Stimulated activated CD8-positive, alpha-beta memory T cell treated with anti-CD3 and anti-CD28 coated beads, Interleukin-4, amount 100 ng/mL, for 24 hours (primary cell): ENCODE data around the gene PPP1R37.
"Not testable (repeated sequence)": the region's sequence is repeated elsewhere in the genome, so short reads cannot be mapped to it uniquely, and the experiment has no call there.

Source experiments
- DNase-seq: peaks from one replicate; pipeline ENCODE4 v3.0.0-alpha.2; 2020; ENCODE audit warnings: low read depth

Gene PPP1R37

DNA sequence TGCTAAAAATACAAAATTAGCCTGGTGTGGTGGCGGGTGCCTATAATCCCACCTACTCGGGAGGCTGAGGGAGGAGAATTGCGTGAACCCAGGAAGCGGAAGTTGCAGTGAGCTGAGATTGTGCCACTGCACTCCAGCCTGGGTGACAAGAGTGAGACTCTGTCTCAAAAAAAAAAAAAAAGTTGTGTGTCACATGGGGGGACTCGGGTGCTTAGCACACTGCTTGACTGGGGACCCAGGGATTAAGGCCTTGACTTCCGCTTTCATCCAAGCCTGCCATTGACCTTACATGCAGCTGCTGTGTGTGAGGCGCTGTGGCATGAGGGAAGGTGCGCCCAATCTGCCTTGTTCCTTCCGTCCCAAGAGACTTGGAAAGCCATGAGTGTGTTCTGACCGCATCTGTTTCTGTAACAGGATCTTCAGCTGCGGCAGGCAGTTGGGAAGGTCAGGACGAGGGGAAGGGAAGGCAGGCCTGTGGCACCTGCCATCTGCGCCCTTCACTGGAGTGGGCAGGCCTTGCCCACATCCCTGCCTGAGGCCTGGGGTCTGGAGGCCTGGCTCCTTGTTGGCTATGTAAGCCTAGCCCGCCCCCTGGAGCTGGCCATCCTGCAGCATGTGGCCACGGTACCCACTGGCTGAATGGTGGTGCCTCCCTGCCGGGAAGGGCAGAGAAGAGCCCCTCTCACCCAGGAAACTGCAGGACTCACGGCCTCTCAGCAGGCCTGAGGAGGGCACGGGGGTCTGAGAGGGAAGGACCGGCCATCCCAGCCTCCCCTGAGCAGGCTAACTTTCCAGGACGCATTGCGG, 23.0 kb downstream of the PPP1R37 start:
- DNase-seq, result no peak

DNA sequence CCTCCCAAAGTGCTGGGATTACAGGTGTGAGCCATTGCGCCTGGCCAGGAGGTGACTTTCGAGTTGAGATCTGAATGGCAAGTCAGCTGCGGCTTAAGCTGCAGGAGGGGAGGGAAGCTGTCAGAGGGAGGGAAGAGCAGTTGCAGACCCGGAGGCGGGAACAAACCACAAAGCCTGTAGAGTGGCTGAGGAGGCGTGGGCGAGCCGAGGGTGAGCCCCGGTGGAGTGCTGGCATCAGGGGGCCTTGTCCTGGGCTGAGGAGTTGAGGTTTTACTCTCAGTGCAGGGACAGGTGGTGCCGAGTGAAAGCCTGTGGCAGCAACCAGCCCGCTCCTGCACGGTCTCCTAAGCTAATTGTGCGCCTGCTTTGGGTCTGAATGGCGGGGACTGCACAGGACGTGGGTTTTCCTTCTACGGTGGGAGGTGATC, 24.2 kb downstream of the PPP1R37 start:
- DNase-seq, result peak; percentile 64

DNA sequence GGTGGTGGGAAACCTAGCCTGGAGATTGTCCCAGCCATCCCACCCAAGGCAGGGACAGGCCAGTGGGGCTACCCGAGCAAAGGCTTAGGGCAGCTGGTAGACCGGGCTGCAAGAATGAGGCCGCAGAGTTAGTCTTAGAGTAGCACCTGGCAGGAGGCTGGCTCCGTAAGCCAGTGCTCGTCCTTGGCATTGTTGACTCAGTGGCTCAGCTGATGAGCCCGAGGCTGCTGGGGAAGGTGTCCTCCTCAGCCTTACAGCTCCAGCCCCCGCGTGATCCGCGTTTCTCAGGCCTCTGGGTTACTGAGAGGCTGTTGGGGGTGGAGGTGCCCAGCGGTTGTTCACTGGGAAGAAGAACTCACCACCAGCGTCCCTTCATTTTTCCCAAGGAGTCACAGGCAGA, 24.7 kb downstream of the PPP1R37 start:
- DNase-seq, result no peak

DNA sequence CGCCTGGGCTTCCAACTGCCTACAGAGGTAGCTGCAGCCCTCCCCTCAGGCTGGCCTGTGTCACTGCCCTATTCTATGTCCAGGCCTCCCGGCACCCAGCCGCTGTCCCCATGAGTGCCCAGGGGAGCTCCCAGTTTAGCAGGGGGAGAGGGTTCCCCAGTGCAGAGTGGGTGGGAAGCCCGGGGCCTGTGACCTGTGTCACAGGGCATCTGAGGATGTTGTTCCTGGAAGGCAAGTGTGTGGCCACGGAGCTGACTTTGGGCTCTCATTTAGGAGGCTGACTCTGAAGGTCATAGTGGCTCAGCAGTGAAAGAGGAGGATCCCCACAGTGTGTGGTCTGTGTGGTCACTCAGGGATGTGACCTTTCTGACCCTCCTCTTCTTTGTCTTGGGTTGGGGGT, 25.1 kb downstream of the PPP1R37 start:
- DNase-seq, result no peak

DNA sequence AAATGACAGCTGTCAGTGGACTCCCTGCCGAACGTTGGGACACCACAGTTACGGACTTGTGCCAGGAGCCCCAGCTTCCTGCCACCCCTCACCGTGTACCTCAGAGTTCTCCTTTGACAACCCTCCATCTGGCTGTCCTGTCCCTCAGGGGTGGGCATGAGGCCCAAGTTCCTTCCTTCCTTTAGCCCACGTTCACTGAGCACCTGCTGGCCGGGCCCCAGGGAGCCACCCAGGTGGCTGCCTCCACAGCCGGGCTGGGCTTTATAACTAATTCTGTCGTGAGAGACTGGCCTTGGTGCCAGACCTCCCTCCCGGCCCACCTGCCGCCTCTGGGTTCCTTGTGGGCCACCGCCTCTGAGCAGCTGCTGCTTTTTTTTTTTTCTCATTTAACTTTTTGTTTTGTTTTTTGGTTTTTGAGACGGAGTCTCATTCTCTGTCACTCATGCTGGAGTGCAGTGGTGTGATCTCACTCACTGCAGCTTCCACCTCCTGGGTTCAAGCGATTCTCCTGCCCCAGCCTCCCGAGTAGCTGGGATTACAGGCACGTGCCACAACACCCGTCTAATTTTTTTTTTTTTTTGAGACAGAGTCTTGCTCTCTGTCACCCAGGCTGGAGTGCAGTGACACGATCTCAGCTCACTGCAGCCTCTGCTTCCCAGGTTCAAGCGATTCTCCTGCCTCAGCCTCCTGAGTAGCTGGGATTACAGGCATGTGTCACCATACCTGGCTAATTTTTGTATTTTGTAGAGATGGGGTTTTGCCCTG, 25.8 kb downstream of the PPP1R37 start:
- DNase-seq, result not testable (repeated sequence)

DNA sequence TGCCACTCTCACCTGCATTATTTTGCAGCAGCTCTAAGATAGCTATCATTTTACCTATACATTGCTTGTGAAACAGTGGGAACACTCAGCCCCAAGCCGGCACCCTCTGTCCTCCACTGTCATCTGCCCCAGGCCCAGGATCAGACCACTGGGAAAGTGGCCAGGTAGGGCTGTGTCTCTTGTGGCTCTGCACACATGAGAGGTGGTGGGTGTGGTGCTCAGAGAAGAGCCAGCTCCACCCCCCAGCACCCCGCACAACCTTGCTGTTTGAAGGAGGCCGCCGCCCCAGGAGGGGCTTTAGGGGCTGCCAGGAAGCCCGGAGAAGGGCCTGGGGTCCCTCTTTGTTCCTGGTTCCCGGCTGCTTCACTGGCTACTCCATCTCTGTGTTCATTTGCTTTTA, 26.6 kb downstream of the PPP1R37 start:
- DNase-seq, result no peak

DNA sequence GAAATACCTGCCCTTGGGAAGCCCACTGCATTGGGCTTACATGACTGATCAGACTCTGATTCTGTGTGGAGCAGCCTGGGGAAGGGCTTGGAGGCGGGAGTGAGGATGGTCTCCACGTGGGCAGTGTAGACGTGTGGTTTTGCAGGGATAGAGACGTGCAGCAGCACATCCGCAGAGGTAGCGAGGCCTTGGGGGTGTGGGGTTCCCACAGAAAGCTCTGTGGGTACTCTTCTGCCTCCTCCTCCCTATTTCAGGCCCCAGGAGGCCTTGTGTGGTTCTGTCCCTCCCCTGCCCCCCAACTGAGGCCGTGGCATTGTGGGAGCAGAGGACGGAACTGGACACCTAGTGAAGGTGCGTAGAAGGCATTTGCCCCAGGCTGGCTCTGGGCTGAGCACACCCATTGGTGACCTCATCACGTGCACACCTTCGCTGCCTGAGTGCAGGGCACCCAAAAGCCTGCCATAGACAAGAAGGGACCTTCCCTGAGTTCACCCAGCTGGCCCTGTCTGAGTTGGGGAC, 28.9 kb downstream of the PPP1R37 start:
- no peak for DNase-seq

DNA sequence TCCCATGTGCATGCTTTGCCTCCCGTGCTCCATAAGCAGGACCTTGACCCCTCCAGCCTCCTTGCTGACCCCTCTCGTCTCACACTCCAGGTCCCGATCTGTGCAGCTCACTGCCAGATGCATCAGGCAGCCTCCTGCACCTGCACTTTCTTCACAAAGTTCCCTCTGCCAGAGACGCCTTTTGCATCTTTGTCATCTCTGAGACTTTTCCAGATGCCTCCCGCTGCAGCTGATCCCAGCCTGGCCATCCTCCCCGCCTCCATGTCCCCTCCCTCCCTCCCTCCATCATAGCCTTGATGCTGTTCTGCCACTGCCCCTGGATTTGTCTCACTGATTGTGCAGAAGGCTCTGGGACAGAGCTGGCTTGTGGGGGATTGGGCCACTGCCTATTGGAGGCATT, 29.9 kb downstream of the PPP1R37 start:
- no peak for DNase-seq

DNA sequence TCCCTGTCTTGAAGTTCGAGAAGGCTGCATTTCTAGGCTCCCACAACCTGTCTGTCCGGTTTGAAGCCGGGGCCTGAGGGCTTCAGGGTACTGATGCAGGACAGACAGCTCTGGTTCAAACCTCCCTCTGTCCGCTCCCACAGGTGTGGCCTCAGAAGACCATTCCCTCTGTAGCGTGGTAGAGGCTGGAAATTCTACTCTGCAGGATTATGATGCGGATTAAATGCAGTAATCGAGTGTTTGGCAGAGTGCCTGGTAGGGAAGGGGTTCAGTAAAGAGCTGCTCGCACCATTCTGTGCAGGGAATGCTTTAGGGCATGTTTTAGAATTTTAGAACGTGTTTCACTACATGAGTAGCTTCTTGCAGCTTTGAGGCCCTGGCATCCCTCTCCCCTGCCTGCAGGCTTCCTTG, 30.5 kb downstream of the PPP1R37 start:
- no peak for DNase-seq

DNA sequence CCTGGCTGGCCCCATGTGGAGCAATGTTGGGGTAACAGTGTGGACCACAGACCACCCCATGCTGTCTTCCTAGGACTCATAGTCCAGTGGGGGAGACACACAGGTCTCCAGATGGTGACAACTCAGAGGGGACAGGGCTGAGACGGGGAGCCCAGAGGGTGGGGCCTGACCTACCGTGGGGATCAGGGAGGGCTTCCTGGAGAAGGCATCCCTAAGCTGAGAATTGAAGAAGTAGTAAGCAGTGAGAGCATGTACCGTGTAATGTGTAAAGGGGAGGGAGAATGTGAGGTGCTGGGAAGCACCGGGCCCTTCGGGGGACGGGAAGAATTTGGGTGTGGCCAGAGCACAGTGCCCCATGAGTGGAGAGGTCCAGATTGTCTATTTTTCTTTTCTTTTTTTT, 31.0 kb downstream of the PPP1R37 start:
- DNase-seq, result no peak

DNA sequence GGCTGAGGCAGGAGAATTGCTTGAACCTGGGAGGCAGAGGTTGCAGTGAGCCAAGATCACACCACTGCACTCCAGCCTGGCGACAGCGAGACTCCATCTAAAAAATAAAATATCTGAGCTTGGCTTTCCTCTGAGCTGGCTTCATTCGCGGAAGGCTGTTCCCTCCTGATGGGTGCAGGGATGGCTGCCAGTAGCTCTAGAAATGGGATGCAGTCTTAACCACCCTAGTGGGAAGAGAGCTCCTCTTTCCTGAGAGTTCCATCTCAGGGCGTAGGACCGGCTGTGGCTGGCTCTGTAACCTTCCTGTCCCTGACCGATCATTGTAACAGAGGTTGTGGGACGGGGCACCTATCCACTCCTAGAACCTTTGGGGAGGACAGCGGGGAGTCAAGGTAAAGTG, 32.4 kb downstream of the PPP1R37 start:
- no peak for DNase-seq

DNA sequence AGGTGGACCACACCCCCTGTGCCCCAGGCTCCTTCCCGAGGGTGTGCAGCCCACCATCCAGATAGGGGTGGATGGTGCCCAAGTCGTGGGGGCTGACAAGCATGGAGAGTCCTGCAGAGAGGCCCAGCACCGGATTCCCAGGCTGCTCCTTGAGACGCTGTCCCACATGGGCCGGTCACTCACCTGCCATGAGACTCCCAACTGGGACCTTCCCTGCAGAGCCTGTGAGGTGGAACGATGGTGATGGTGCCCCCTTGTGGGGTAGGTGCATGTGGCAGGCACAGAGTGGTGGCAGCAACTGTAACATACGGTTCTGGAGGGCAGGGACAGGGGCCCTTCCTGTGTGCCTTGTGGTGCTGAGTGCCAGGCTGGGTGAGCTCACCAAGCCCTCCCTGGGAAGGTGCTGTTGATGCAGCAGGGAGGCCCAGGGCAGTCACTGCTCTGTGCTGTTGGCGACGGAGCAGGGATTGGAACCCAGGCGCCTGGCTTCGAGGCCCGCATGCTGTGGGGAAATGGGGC, 33.1 kb downstream of the PPP1R37 start:
- DNase-seq, result peak; percentile 68

DNA sequence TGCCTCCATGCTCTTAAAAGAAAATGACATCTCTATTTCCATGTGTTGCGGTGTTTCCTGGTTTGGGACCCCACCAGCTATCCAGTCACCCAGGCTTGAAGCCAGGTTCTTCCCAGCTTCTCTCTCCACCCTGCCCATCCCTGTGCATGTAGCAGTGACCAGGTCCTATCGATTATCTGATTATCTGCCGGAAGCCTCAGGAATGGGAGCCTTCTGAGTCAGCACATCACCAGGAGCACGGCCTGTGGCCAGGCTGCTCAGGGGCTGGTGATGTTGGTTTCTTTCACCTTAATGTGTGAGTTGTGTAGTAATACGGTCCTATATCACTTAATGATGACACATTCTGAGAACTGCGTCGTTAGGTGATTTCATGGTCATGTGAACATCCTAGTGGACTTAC, 33.7 kb downstream of the PPP1R37 start:
- no peak for DNase-seq

DNA sequence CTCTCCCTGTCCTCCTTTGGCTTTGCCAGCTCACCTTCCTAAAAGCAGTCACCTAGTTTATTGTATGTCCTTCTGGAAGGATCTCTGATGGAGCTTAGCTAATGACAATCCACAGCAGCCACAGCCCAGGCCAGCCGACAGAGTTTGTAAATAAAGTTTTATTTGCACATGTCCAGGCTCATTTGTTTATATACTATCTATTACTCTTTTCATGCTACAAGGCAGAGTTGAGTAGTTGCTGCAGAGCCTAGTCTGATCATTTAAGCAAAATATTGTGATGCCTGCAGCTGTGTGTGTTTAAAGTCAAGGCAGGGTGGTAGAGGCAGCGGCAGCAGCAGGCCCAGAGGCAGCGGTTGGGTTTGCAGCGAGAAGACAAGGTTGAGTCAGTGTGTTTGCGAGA, 35.2 kb downstream of the PPP1R37 start:
- DNase-seq, result no peak

DNA sequence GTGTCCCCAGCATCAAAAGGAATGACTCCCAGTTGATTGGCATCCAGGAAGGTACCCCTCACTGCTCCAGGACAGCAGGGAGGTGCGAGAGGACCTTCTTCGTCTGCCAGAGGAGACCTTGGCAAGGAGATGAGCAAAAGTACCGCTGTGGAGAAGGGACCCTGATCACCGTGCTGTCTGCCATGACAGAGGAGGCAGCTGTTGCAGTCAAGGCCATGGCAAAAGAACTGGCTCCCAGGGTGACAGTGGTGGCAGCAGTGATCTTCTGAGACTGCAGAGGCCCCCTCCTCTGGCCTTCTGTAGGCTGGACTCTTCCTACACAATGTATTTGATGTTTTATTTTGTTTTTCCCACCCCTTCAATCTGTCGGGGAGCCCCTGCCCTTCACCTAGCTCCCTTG, 35.8 kb downstream of the PPP1R37 start:
- DNase-seq, result no peak

DNA sequence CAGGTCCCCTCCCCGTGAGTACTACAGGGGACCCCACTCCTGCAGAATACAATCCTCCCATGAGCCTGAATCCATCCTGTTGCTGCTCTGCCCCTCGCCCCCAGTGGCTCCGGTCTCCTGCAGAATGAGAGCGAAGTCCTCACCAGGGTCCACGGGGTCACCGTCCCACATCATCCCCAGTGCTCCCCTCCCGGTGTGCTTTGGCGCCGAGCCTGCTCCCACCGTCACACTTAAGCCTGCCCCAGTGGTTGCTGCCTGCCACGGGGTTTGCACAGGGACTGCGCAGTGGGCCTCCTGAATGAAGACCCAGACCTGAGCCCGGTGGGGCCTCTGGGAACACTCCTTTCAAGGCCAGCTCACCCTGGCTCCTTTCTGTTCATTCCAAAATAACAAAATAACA, 37.3 kb downstream of the PPP1R37 start:
- no peak for DNase-seq

DNA sequence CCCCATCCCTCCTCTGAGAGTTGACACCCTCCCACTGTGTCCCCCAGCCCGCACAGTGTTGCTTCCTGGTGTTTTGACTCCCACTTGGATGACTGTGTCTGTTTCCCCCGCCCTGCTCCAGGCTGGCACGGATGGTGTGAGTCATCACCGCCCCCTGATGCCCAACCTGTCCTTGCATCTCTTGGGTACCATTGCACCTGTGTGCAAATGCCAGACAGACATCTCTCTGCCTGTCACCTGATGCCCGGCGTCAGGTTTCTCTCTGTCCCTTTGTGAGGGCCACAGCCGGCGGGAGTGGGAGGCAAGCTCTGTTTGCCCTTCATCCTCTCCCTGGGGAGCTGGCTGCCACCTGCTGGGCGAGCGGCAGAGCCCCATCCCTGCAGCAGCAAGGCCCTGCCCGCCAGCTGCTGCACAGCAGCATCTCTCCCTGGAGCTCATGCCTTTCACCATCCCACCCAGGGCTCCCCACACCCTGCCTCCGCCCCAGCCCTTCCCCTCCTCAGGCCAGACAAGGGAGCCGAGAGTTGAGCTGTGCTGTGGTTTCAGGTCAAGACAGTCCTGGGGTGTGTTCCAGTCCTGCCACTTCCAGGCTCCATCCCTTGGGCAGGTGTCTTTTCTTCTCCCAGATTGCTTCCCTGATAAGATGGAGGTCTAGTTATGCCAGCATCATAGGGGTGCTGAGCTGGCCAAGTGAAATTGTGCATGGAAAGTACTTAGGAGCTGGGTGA, 38.1 kb downstream of the PPP1R37 start:
- no peak for DNase-seq

DNA sequence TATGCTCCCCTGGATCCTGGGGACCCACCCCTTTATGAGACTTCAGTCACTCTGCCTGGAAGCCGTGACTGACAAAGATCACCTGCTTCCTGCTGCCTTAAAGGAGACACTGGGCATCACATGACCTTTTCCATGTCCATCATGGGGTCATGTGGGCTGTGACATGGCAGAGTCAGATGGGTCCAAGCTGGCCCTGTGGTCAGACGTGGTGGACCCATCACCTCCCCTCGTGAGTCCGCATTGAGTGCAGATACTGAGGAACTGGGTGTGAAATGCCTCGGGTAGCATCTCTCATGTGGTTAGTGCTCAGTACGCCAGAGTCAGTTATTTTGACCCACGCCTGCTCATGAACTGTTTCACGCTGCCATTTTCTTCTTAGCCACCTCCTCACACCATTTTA, 40.7 kb downstream of the PPP1R37 start:
- DNase-seq, result no peak

DNA sequence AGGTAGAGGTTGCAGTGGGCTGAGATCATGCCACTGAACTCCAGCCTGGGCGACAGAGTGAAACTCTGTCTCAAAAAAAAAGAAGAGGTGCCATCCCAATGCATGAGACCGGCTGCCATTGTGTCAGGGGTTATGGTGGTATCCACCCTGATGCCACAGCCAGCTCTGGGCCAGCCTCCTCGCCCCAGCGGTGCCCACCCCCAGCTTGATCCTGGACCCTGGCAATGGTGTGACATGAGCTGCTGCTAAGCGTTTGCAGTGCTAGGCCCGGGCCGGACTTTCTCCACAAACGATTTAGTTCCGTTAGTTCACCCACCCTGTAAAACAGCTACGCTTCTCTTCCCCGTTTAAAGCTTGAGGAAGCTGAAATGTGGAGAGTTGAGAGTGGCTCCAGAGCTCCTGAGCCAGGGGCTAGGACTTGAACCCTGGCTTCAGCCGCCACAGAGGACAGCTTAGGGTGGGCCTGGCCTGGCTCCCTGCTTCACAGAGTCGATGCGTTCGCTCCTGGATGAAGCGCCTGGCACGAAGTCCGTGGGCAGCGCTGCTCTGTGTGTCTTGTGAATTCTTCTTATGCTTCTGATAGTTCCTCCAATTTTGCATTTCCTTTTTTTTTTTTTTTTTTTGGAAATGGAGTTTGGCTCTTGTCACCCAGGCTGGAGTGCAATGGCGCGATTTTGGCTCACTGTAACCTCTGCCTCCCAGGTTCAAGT, 42.4 kb downstream of the PPP1R37 start:
- no peak for DNase-seq

DNA sequence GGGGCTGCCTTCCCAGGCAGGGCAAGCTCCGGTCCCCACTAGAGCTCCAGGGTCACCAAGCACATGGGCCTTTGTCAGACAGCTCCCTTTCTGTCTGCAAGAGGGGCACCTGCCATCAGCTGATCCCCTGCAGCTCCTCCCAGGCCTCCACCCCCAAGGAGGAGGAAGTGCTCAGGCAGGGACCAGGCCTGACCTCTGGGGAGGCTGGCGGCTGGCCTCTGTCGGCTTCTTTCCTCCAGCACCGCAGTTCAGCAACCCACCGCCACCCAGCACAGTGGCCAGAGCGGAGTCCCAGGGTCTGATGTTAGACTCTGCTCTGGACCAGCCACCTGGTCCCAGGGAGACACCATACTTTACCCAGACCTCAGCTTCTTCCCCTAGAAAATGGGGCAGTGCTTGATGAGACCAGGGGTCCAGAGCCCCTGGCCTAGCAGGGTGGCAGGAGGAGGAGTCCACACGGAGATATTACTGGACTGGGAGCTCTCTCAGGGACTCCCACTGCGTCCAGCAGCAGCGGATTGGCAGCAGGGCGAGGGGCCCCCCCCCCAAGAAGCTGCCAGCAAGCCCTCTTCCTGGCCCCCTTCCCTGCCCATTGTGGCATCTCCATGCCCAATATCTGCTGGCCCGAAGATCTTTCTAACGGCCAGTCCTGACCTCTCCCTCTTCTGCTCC, 43.7 kb downstream of the PPP1R37 start:
- no peak for DNase-seq

DNA sequence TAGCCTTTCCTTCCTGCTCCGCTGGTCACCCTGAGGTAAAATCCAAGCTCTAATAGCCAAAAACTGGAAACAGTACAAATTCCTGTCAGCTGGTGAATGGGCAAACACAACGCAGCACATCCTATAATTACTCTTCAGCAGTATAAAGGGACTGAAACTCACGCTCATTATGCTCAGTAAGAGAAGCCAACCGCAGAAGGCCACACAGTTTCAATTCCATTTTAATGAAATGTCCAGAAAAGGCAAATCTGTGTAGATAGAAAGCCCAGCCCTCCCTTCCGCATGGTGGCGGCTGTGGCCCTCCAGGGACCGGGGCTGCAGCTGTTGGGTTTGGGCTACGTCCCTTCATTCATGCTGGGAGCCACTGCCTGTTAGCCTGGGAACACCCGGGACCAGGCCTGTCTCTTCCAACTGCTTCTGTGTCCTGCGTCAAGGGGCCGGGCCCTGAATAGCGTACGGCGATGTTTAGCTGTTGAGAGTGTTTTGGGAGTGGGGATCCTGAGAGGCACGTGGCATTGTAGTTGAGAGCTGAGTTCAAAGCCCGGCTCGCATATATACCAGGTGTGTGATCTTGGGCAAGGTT, 44.3 kb downstream of the PPP1R37 start:
- DNase-seq, result no peak
